ENCODE results near the gene C16orf74. TPM values are rescaled to one million over a fixed set of nuclear protein-coding genes. Genes with fewer than 3 reads are reported as not detected.

Gene C16orf74
- total RNA-seq, 4 donors from 2014 or later, result 1.3 TPM; not detected in 3

GRCh38 chr16:85704900-85705846, 45.7 kb downstream of the C16orf74 start:
- in situ Hi-C loops (cut with MboI; ENCODE audit: low sequenced_read_pairs in 4 of 4), result loop anchor here in 1 of 4 donors (25.0 kb wide), 2 partner anchors 293 to 443 kb away; no protein-coding TSS in a partner anchor
- H3K9me3 ChIP-seq, result no peaks in the 10 kb centered on the region
- ATAC-seq, result no peak

GRCh38 chr16:85704011-85704410, 46.9 kb downstream of the C16orf74 start:
- H3K9me3 ChIP-seq, result no peaks in the 10 kb centered on the region
- no peak overlapping the region for H3K4me3 ChIP-seq
- intact Hi-C loops (cut with DNase I; ENCODE audit: low total_unique reads), result no loop called here
- in situ Hi-C loops (cut with MboI; ENCODE audit: low sequenced_read_pairs in 4 of 4), result loop anchor here in 1 of 4 donors (25.0 kb wide), 2 partner anchors 292 to 442 kb away; no protein-coding TSS in a partner anchor
- no peaks in the 10 kb centered on the region for H3K36me3 ChIP-seq
- H3K4me1 ChIP-seq, result no peaks in the 10 kb centered on the region
- H3K27me3 ChIP-seq, result no peaks in the 10 kb centered on the region
- TF ChIP-seq CTCF (IDR thresholded peaks at IDR 0.05 in 4 of 5, conservative IDR thresholded peaks at IDR 0.05 in 1 of 5) (no peak), POLR2A (IDR thresholded peaks at IDR 0.05) (no peak)
- no peak overlapping the region for H3K27ac ChIP-seq
- no peak for ATAC-seq
- no peak for DNase-seq

More at GRCh38 chr16:85704900-85705846, 45.7 kb downstream of the C16orf74 start:
- Histone ChIP-seq H3K4me3 (no peak overlapping the region), H3K4me1 (no peaks in the 10 kb centered on the region), H3K27ac (no peak overlapping the region), H3K27me3 (no peaks in the 10 kb centered on the region), H3K36me3 (no peaks in the 10 kb centered on the region)
- intact Hi-C loops (cut with DNase I; ENCODE audit: low total_unique reads), result no loop called here
- no peak for DNase-seq
- no peak for TF ChIP-seq POLR2A (IDR thresholded peaks at IDR 0.05)
- no peak for TF ChIP-seq CTCF (IDR thresholded peaks at IDR 0.05 in 4 of 5, conservative IDR thresholded peaks at IDR 0.05 in 1 of 5)

- H3K27me3 ChIP-seq, result peaks cover 0 to 12% (median 5%) of the 10 kb centered on the region in 3 donors
- in situ Hi-C loops (cut with MboI; ENCODE audit: low sequenced_read_pairs in 4 of 4) (loop anchor here in 1 of 4 donors (25.0 kb wide), 2 partner anchors 287 to 437 kb away; no protein-coding TSS in a partner anchor), intact Hi-C loops (cut with DNase I; ENCODE audit: low total_unique reads) (no loop called here)
- ATAC-seq, result peak in 1 of 2 donors; percentile 62
- no peaks in the 10 kb centered on the region for H3K9me3 ChIP-seq
- no peaks in the 10 kb centered on the region for H3K4me1 ChIP-seq
- DNase-seq, result no peak
- TF ChIP-seq CTCF (IDR thresholded peaks at IDR 0.05 in 4 of 5, conservative IDR thresholded peaks at IDR 0.05 in 1 of 5) (no peak), POLR2A (IDR thresholded peaks at IDR 0.05) (no peak)
- H3K27ac ChIP-seq, result no peak overlapping the region
- no peak overlapping the region for H3K4me3 ChIP-seq
- H3K36me3 ChIP-seq, result no peaks in the 10 kb centered on the region
These were observed 51.3 kb downstream of the C16orf74 start for GRCh38 chr16:85699628-85700027.

- intact Hi-C loops (cut with DNase I; ENCODE audit: low total_unique reads) (no loop called here), in situ Hi-C loops (cut with MboI; ENCODE audit: low sequenced_read_pairs in 4 of 4) (no loop called here)
- no peak for TF ChIP-seq POLR2A (IDR thresholded peaks at IDR 0.05)
- no peak for TF ChIP-seq CTCF (IDR thresholded peaks at IDR 0.05 in 4 of 5, conservative IDR thresholded peaks at IDR 0.05 in 1 of 5)
- Histone ChIP-seq H3K27ac (no peak overlapping the region), H3K36me3 (no peaks in the 10 kb centered on the region), H3K27me3 (peaks cover 0 to 12% (median 5%) of the 10 kb centered on the region in 3 donors), H3K4me1 (no peaks in the 10 kb centered on the region), H3K4me3 (no peak overlapping the region), H3K9me3 (no peaks in the 10 kb centered on the region)
- ATAC-seq (no peak), DNase-seq (no peak)
These were observed 51.8 kb downstream of the C16orf74 start for GRCh38 chr16:85698935-85699558.

All from gastrocnemius medialis (tissue), 4 donors.